GM19351 (cell line): ENCODE data around the gene STAB1.

Source experiments
- ATAC-seq: cut with Tn5 transposase; IDR thresholded peaks from one replicate; pipeline ENCODE4 v1.9.1; 2021; ENCODE audit warnings: mild to moderate bottlenecking, moderate library complexity; ENCODE audit not compliant: unreplicated experiment

The STAB1 gene

DNA sequence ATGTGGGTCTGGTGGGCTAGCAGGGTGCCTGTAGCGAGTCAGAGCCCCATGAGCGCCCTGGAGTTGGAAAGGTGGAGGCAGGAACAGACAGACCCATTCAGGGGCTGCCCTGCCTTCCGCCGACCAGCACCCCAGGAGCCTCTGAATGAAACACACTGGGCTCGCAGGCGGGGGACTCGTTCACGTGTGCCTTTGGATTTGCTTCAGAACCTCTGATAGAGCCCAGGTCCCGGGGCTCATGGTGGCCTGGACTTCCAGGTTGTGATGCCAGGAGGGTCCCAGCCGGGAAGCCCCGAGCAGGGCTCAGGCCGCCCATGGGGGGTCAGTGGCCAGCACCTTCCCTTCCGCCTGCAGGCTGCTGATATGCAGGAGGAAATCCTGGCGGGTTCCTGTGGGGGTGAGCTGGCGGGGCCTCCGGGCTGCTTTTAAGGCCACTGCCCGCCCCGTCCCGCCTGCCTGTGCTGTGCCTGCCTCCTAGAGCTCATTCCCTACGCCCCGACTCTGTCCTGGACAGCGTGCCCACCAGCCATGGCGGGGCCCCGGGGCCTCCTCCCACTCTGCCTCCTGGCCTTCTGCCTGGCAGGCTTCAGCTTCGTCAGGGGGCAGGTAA lies at the start of gene STAB1:
Gene STAB1, plus strand, starts transcription at position 453 of the 610 bp plus-strand sequence. Its CDS starts 76 bp downstream, at position 529.
- ATAC-seq, result no peak

DNA sequence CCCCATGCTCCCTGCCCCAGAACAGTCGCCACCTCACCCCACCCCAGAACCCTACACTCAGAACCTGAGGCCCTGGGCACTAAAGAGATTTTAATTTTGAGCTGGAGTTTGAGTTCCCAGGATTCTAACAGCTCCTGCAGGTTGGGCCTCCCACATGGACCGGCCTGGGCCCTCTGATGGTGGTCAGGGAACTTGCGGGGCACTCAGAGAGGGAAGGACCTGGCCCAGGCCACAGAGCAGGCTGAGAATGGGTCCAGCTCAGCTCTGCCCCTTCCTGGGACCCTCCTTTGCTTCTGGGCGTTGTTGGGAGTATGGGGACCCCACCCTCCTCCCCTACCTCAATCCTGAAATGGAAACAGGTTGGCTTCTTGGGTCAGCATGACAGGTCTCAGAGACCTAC lies 49.1 kb upstream of the STAB1 start:
- ATAC-seq, result no peak

- ATAC-seq, result peak; percentile 46
Observed at GRCh38 chr3:52446631-52447511, 48.3 kb upstream of the STAB1 start.

- ATAC-seq, result no peak
Observed at GRCh38 chr3:52447512-52448355, 47.4 kb upstream of the STAB1 start.

DNA sequence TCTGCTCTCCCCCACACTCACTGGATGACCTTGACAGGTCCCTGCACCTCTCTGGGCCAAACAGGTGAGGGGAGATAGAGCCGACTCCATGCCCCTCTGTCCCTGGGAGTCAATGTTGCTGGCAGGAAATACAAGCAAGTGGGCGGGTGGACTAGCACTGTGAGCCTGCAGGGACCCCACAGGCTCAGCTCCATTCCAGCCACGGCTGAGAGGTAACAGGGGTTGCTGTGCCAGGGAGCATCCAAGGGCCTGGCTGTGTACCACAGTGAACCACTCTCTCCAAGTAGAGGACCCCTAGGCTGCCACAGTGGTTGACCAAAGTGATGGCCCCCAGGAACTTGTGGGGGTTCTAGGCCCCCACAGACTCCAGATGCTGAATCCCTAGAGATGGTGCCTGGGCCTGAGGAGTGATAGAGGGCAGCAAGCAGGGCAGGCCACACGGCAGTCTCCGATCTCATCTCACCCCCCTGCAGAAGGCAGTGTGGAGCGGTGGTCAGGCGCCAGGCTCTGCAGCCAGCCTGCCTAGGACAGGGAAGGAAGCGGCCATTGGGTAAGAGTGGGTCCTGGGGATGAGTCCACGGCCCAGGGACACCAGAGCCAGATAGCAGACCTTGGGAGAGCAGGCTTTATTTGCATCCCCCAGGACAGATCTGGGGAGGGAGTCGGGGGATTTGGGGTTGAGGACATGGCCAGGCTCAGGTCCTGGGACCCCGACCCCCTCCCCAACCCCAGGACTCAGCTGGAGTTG lies 44.5 kb upstream of the STAB1 start:
- ATAC-seq, result no peak

- no peak for ATAC-seq
Observed at GRCh38 chr3:52451237-52452083, 43.7 kb upstream of the STAB1 start.

- ATAC-seq, result no peak
Observed at GRCh38 chr3:52452126-52452525, 43.0 kb upstream of the STAB1 start.

GRCh38 chr3:52452570-52453221 lies 42.4 kb upstream of the STAB1 start:
- no peak for ATAC-seq

GRCh38 chr3:52453496-52454249 lies 41.5 kb upstream of the STAB1 start, which contains the start of gene TNNC1:
TNNC1 (minus strand) TSS chr3:52454041; CDS start chr3:52454015, 26 bp downstream.
- ATAC-seq, result no peak

DNA sequence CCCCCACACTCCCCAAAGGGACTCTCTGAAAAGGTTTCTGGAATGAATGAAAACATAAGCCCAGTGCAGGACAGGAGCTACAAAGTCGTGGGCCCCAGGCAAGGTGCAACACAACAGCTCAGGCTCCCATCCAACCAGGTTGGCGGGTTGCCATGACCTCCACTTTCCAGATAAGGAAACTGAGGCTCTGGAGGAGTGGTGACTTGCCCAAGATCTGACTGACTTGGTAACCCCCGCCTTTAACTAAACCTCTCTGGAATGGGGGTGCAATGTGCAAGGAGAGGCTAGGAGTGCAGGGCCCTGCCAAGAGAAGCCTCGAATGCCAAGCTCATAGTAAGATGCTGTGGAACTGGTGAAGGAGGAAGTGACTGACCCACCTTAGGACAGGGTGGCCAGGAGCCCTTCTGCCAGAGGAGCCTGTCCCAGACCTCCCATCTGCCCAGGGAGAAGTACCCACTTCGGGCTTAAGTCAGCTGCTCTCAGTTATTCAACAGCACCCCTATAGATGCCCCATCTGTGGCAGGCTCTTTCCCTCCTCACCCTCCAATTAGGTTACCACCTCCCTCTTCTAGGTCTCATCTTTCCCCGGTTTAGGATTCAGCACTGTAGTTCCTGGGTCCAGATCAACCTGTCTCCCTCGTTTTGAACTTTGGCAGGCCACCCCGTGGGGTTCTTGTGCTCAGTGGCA lies 40.7 kb upstream of the STAB1 start:
- ATAC-seq, result no peak

- no peak for ATAC-seq
Observed at GRCh38 chr3:52454938-52455282, 40.2 kb upstream of the STAB1 start.

- peak; percentile 75 for ATAC-seq
Observed at GRCh38 chr3:52455283-52456168, 39.6 kb upstream of the STAB1 start, which contains the start of gene NISCH. NISCH (plus strand) TSS chr3:52455604; CDS start chr3:52455642, 38 bp downstream.

DNA sequence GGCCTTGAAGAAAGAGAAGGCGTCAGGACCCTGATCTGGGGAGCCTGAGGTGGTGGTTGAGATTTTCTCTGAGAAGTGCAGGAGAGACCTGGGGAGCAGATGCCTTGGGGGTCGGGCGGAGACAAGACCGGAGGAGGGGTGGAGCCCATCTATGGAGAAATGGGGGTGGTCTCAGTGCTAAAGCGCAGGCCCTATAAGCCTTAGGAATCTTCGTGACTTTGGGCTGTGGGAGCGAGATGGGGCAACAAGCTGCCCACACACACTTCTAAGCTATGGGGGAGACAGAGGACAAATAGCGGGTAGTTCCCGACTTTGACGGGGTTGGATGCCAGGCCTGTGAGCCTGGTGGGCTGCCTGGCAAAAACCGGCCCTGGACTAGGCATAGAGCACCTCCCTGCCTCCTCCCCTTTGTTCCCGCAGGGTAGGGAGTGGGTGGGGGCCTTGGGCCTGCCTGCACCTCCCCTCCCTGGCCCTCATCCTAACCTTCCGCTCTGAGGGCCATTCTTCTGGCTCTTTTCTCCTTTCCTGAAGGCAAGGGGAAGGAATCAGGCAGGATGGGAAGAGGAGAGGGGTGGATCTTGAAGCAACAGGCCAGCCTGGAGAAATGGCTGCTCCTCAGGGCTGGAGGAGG lies 38.9 kb upstream of the STAB1 start:
- no peak for ATAC-seq

GRCh38 chr3:52456800-52457183 lies 38.3 kb upstream of the STAB1 start:
- no peak for ATAC-seq

GRCh38 chr3:52458031-52458760 lies 36.9 kb upstream of the STAB1 start:
- ATAC-seq, result no peak
